H9 (cell line): ENCODE data around the gene ANKRD34A. TPM values are rescaled to one million over a fixed set of nuclear protein-coding genes. Genes with fewer than 3 reads are reported as not detected.

Source experiments
- DNase-seq: peaks from one replicate; pipeline ENCODE4 v3.0.0-alpha.2; 2017
- H2AFZ ChIP-seq: one replicate; pipeline ENCODE4 v1.6.1; 2013; ENCODE audit warnings: mild to moderate bottlenecking, low read length, control low read depth, moderate library complexity
- H2AK5ac ChIP-seq: 2 replicates; pipeline ENCODE4 v1.6.1; 2013; ENCODE audit warnings: low read length, control low read depth, mixed read lengths; ENCODE audit not compliant: insufficient read length
- H2BK120ac ChIP-seq: one replicate; pipeline ENCODE4 v1.6.1; 2013; ENCODE audit warnings: low read depth, mild to moderate bottlenecking, low read length, control low read depth, inconsistent platforms; ENCODE audit not compliant: poor library complexity, severe bottlenecking
- H2BK12ac ChIP-seq: 2 replicates; pipeline ENCODE4 v1.6.1; 2013; ENCODE audit warnings: low read length, control low read depth, mixed read lengths, low read depth; ENCODE audit not compliant: insufficient read length
- H2BK15ac ChIP-seq: 2 replicates; pipeline ENCODE4 v1.6.1; 2013; ENCODE audit warnings: low read depth, low read length, control low read depth
- H2BK20ac ChIP-seq: one replicate; pipeline ENCODE4 v1.6.1; 2013; ENCODE audit warnings: low read depth, mild to moderate bottlenecking, low read length, control low read depth, inconsistent platforms; ENCODE audit not compliant: poor library complexity, severe bottlenecking
- H2BK5ac ChIP-seq: 2 replicates; pipeline ENCODE4 v1.6.1; 2013; ENCODE audit warnings: low read length, control low read depth, mixed read lengths; ENCODE audit not compliant: insufficient read length
- H3K14ac ChIP-seq: 2 replicates; pipeline ENCODE4 v1.6.1; 2013; ENCODE audit warnings: low read length, control low read depth; ENCODE audit not compliant: insufficient read depth
- H3K18ac ChIP-seq: 2 replicates; pipeline ENCODE4 v1.6.1; 2013; ENCODE audit warnings: low read depth, mild to moderate bottlenecking, mixed read lengths, low read length, control low read depth; ENCODE audit not compliant: insufficient read length
- H3K23ac ChIP-seq: 2 replicates; pipeline ENCODE4 v1.6.1; 2013; ENCODE audit warnings: low read length, control low read depth, mixed read lengths, low read depth; ENCODE audit not compliant: insufficient read length
- H3K23me2 ChIP-seq: 2 replicates; pipeline ENCODE4 v1.6.1; 2013; ENCODE audit warnings: low read depth, mild to moderate bottlenecking, mixed read lengths, low read length, control low read depth; ENCODE audit not compliant: insufficient read length, poor library complexity, severe bottlenecking
- H3K27ac ChIP-seq: 2 replicates; pipeline ENCODE4 v1.5.1; 2013; ENCODE audit warnings: low read length, control low read depth, mixed read lengths, low read depth; ENCODE audit not compliant: insufficient read length
- H3K27me3 ChIP-seq: 2 replicates; pipeline ENCODE4 v1.6.1; 2013; ENCODE audit warnings: low read length, control low read depth, inconsistent platforms; ENCODE audit not compliant: insufficient read depth
- H3K4ac ChIP-seq: 2 replicates; pipeline ENCODE4 v1.6.1; 2013; ENCODE audit warnings: low read depth, mild to moderate bottlenecking, control low read depth, inconsistent platforms, low read length, moderate library complexity
- H3K4me1 ChIP-seq: 2 replicates; pipeline ENCODE4 v1.6.1; 2013; ENCODE audit warnings: low read length, control low read depth, inconsistent platforms; ENCODE audit not compliant: insufficient read depth
- H3K4me2 ChIP-seq: 2 replicates; pipeline ENCODE4 v1.6.1; 2013; ENCODE audit warnings: low read length, control low read depth, mixed read lengths; ENCODE audit not compliant: insufficient read length, insufficient read depth
- H3K56ac ChIP-seq: 2 replicates; pipeline ENCODE4 v1.6.1; 2013; ENCODE audit warnings: low read depth, mild to moderate bottlenecking, mixed read lengths, low read length, control low read depth; ENCODE audit not compliant: insufficient read length
- H3K79me1 ChIP-seq: 2 replicates; pipeline ENCODE4 v1.6.1; 2013; ENCODE audit warnings: low read depth, mild to moderate bottlenecking, moderate library complexity, low read length, control low read depth, inconsistent platforms; ENCODE audit not compliant: insufficient read depth, poor library complexity, severe bottlenecking
- H3K79me2 ChIP-seq: 2 replicates; pipeline ENCODE4 v1.6.1; 2013; ENCODE audit warnings: low read length, control low read depth, inconsistent platforms; ENCODE audit not compliant: insufficient read depth
- H3K9ac ChIP-seq: 2 replicates; pipeline ENCODE4 v1.6.1; 2013; ENCODE audit warnings: low read length, control low read depth, mixed read lengths; ENCODE audit not compliant: insufficient read length; ENCODE audit errors: extremely low read depth
- H3K9me3 ChIP-seq: one replicate; pipeline ENCODE4 v1.6.1; 2013; ENCODE audit warnings: low read depth, low read length, inconsistent platforms; ENCODE audit not compliant: control insufficient read depth
- H3T11ph ChIP-seq: one replicate; pipeline ENCODE4 v1.6.1; 2013; ENCODE audit warnings: mild to moderate bottlenecking, low read length, control low read depth, inconsistent platforms
- H4K20me1 ChIP-seq: one replicate; pipeline ENCODE4 v1.6.1; 2013; ENCODE audit not compliant: control insufficient read depth, insufficient read length, insufficient read depth
- H4K5ac ChIP-seq: 2 replicates; pipeline ENCODE4 v1.6.1; 2013; ENCODE audit warnings: low read depth, mild to moderate bottlenecking, mixed read lengths, low read length, control low read depth; ENCODE audit not compliant: insufficient read length
- H4K8ac ChIP-seq: replicated peaks from 2 replicates; pipeline ENCODE4 v1.6.1; 2013; ENCODE audit warnings: low read length, control low read depth, mixed read lengths, low read depth; ENCODE audit not compliant: insufficient read length
- H4K91ac ChIP-seq: 2 replicates; pipeline ENCODE4 v1.6.1; 2013; ENCODE audit warnings: low read depth, mild to moderate bottlenecking, moderate library complexity, mixed read lengths, low read length, control low read depth; ENCODE audit not compliant: insufficient read length
- H3K27ac Mint-ChIP-seq, 3 experiments: 2 replicates in 2 of 3; 3 replicates in 1 of 3; pipeline ENCODE4 v1.8.0; 2020 to 2021; ENCODE audit warnings: mixed read lengths in 3 of 3, mild to moderate bottlenecking in 1 of 3, moderate library complexity in 1 of 3
- H3K27me3 Mint-ChIP-seq: 2 replicates; pipeline ENCODE4 v1.8.0; 2021; ENCODE audit warnings: low read depth, mild to moderate bottlenecking, moderate library complexity, mixed read lengths
- H3K36me3 Mint-ChIP-seq, 3 experiments: 2 replicates in 2 of 3; 3 replicates in 1 of 3; pipeline ENCODE4 v1.8.0; 2020 to 2021; ENCODE audit warnings: low read depth in 3 of 3, mixed read lengths in 3 of 3; ENCODE audit not compliant: insufficient read depth in 1 of 3
- H3K4me1 Mint-ChIP-seq, 2 experiments: 2 replicates each; pipeline ENCODE4 v1.8.0; 2020; ENCODE audit warnings: mixed read lengths in 2 of 2
- H3K4me3 Mint-ChIP-seq, 2 experiments: 2 replicates in 1 of 2; 3 replicates in 1 of 2; pipeline ENCODE4 v1.8.0; 2020 to 2021; ENCODE audit warnings: mild to moderate bottlenecking in 2 of 2, mixed read lengths in 2 of 2, moderate library complexity in 1 of 2
- H3K9me3 Mint-ChIP-seq, 2 experiments: 2 replicates in 1 of 2; 3 replicates in 1 of 2; pipeline ENCODE4 v1.8.0; 2020; ENCODE audit warnings: mild to moderate bottlenecking in 2 of 2, mixed read lengths in 2 of 2, moderate library complexity in 1 of 2
- CTCF ChIP-seq: fragments of 200-600 bp; sonication (generic); conservative IDR thresholded peaks from 3 replicates; pipeline ENCODE4 v1.8.0; 2021; ENCODE audit warnings: antibody characterized with exemption, mild to moderate bottlenecking
- WGBS: extraction: QIAGEN DNeasy Blood & Tissue Kit; methylation state at CpG from one replicate; pipeline ENCODE4 v1.1.7; 2013; ENCODE audit warnings: missing lambda C conversion rate, low lambda C conversion rate, mixed read lengths; ENCODE audit not compliant: insufficient read length; ENCODE audit errors: extremely low coverage; 5-methylcytosine and 5-hydroxymethylcytosine counted together
- total RNA-seq: library from RNA; stranded (reverse); gene quantifications from 2 replicates; pipeline ENCODE4 v1.2.1, GENCODE V29; 2021

Gene ANKRD34A
- total RNA-seq, 1 experiment from 2014 or later: 0.39 TPM

GRCh38 chr1:145927916-145928643 is 36.3 kb downstream of the ANKRD34A start:
- peak overlapping the region; percentile 26 to 63 for H3K4me3 Mint-ChIP-seq

More at GRCh38 chr1:145927916-145928643, 36.3 kb downstream of the ANKRD34A start:
- H2BK20ac ChIP-seq: no peak overlapping the region
- no peaks in the 10 kb centered on the region for H3K23me2 ChIP-seq
- DNase-seq: no peak
- H4K20me1 ChIP-seq: no peaks in the 10 kb centered on the region
- H3K9me3 ChIP-seq: no peaks in the 10 kb centered on the region
- H3K56ac ChIP-seq: no peak overlapping the region
- no peak overlapping the region; the same call in none of the 2 replicates for H3K4ac ChIP-seq
- peak overlapping the region; percentile 91; the same call in 1 of the 2 replicates for H3K14ac ChIP-seq
- Mint-ChIP-seq H3K4me1 (peaks cover 13 to 19% of the 10 kb centered on the region in 2 experiments), H3K27me3 (no peaks in the 10 kb centered on the region), H3K27ac (peak overlapping the region; percentile 31 to 95 (median 45); a peak in 4 of 7 replicates), H3K9me3 (no peaks in the 10 kb centered on the region; a peak in 1 of 5 replicates), H3K36me3 (peaks cover under 1 to 6% (median 4%) of the 10 kb centered on the region in 3 experiments; a peak in 5 of 7 replicates)
- no CpG with 5 or more reads among the region's 20 CpGs for WGBS
- peaks cover 4% of the 10 kb centered on the region; the same call in 1 of the 2 replicates for H3K79me2 ChIP-seq
- peaks cover 4% of the 10 kb centered on the region for H3K4me1 ChIP-seq
- H4K91ac ChIP-seq: no peak overlapping the region
- peak overlapping the region; percentile 80 for H3K9ac ChIP-seq
- no peak overlapping the region for H2AK5ac ChIP-seq
- H3K4me2 ChIP-seq: peak overlapping the region; percentile 88
- peak overlapping the region; percentile 39 for H3T11ph ChIP-seq
- no peak overlapping the region for H4K8ac ChIP-seq
- peak overlapping the region; percentile 54 for H3K27ac ChIP-seq
- no peak overlapping the region for H2BK12ac ChIP-seq
- H4K5ac ChIP-seq: no peak overlapping the region
- TF ChIP-seq CTCF: no peak
- H2BK120ac ChIP-seq: no peak overlapping the region
- H3K23ac ChIP-seq: no peak overlapping the region
- no peaks in the 10 kb centered on the region for H3K27me3 ChIP-seq
- no peak overlapping the region for H2BK5ac ChIP-seq
- no peak overlapping the region for H2BK15ac ChIP-seq
- H3K79me1 ChIP-seq: no peaks in the 10 kb centered on the region
- peak overlapping the region; percentile 93 for H3K18ac ChIP-seq
- H2AFZ ChIP-seq: no peak overlapping the region
